Measurements from ENCODE around the gene DHRS11. TPM values are rescaled to one million over a fixed set of nuclear protein-coding genes. Genes with fewer than 3 reads are reported as not detected.
A peak's percentile ranks its signal among the peaks of the same experiment; 100 is the strongest.

DHRS11 gene
- total and polyA plus RNA-seq, 3 donors from 2014 or later: 13.9 to 38.3 (median 17.6) TPM

- no peak for DNase-seq
- H3K36me3 ChIP-seq (ENCODE audit: low read depth, missing control alignments): no peaks in the 10 kb centered on the region
- no peak for TF ChIP-seq CTCF (IDR thresholded peaks at IDR 0.05)
- TF ChIP-seq POLR2A (IDR thresholded peaks at IDR 0.05): no peak
- H3K27me3 ChIP-seq: no peaks in the 10 kb centered on the region
- H3K27ac ChIP-seq: no peak overlapping the region
- H3K4me3 ChIP-seq: peak overlapping the region; percentile 37
- no peaks in the 10 kb centered on the region for H3K9me3 ChIP-seq
- 2% methylated on average over 23 to 41 of the region's 43 CpGs for WGBS, 2 donors
- peaks cover 5% of the 10 kb centered on the region for H3K4me1 ChIP-seq
- intact Hi-C loops (cut with DNase I; ENCODE audit: low total_unique reads): no loop called here
These were observed 49.7 kb downstream of the DHRS11 start for GRCh38 chr17:36641331-36641876.

GRCh38 chr17:36641877-36642845 is 50.5 kb downstream of the DHRS11 start:
- intact Hi-C loops (cut with DNase I; ENCODE audit: low total_unique reads): no loop called here
- H3K4me3 ChIP-seq: peak overlapping the region; percentile 37
- WGBS, 2 donors: 8 to 10% methylated on average over 35 to 64 of the region's 64 CpGs

DNA sequence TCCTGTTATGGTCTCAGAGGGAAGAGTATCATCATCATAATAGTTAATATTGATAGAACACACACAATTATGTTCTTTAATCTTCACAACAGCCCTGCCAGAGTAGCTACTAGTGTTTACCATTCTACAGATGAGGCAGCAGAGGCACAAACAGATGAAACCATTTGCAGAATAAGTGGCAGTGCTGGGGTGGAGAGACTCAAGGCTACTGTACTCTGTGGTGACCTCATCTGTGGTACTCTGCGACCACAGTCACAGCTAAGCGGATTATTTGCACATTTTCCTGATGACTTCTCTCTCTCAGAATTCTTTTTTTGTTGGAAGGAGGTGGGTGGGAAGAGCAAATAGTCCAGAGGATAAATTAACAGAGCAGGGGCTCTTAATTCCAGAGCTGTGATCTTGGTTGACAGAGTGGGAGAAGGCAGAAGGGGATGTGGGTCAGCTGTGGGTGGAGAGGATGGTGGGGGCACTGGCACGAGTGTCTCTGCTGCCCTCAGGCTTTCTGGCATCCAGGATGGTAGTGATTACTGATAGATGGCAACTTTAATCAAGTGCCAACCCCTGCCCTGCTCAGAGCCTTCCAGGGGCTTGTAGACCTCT is 51.5 kb downstream of the DHRS11 start:
- DNase-seq: no peak
- no peaks in the 10 kb centered on the region for H3K27me3 ChIP-seq
- H3K4me1 ChIP-seq: peaks cover 5% of the 10 kb centered on the region
- WGBS, 2 donors: 79 to 85% methylated on average over 3 of the region's 3 CpGs
- no peak overlapping the region for H3K4me3 ChIP-seq
- H3K36me3 ChIP-seq (ENCODE audit: low read depth, missing control alignments): no peaks in the 10 kb centered on the region
- H3K27ac ChIP-seq: no peak overlapping the region
- no peaks in the 10 kb centered on the region for H3K9me3 ChIP-seq
- intact Hi-C loops (cut with DNase I; ENCODE audit: low total_unique reads): no loop called here
- TF ChIP-seq POLR2A (IDR thresholded peaks at IDR 0.05): no peak

More at GRCh38 chr17:36641877-36642845, 50.5 kb downstream of the DHRS11 start:
- Histone ChIP-seq H3K36me3 (ENCODE audit: low read depth, missing control alignments) (no peaks in the 10 kb centered on the region), H3K4me1 (peaks cover 5% of the 10 kb centered on the region), H3K27ac (no peak overlapping the region), H3K9me3 (no peaks in the 10 kb centered on the region), H3K27me3 (no peaks in the 10 kb centered on the region)
- no peak for DNase-seq
- TF ChIP-seq POLR2A (IDR thresholded peaks at IDR 0.05) (no peak), CTCF (IDR thresholded peaks at IDR 0.05) (no peak)

- no peaks in the 10 kb centered on the region for H3K27me3 ChIP-seq
- no peak overlapping the region for H3K27ac ChIP-seq
These were observed 53.7 kb downstream of the DHRS11 start for GRCh38 chr17:36645422-36645821.

More at GRCh38 chr17:36645422-36645821, 53.7 kb downstream of the DHRS11 start:
- DNase-seq: no peak
- peaks cover 5% of the 10 kb centered on the region for H3K4me1 ChIP-seq
- no peaks in the 10 kb centered on the region for H3K9me3 ChIP-seq
- 71 to 75% methylated on average over 3 of the region's 3 CpGs for WGBS, 2 donors
- no peaks in the 10 kb centered on the region for H3K36me3 ChIP-seq (ENCODE audit: low read depth, missing control alignments)
- TF ChIP-seq CTCF (IDR thresholded peaks at IDR 0.05): no peak
- no peak for TF ChIP-seq POLR2A (IDR thresholded peaks at IDR 0.05)
- H3K4me3 ChIP-seq: no peak overlapping the region
- intact Hi-C loops (cut with DNase I; ENCODE audit: low total_unique reads): no loop called here
